GM18868 (cell line): Measurements from ENCODE around the gene TBX20.

Experiments used
- ATAC-seq: cut with Tn5 transposase; IDR thresholded peaks from one replicate; pipeline ENCODE4 v1.9.1; 2021; ENCODE audit warnings: mild to moderate bottlenecking, moderate library complexity; ENCODE audit not compliant: unreplicated experiment

TBX20 gene

GRCh38 chr7:35253710-35254495, at the start of gene TBX20:
Gene TBX20 (minus strand): TSS chr7:35254100. CDS start chr7:35253620, 480 bp downstream.
- ATAC-seq, result peak; percentile 62

- ATAC-seq, result no peak
Measured at GRCh38 chr7:35289376-35289775, 35.5 kb upstream of the TBX20 start.

GRCh38 chr7:35286986-35287385, 33.1 kb upstream of the TBX20 start:
- no peak for ATAC-seq

GRCh38 chr7:35286422-35286821, 32.5 kb upstream of the TBX20 start:
- no peak for ATAC-seq

GRCh38 chr7:35285799-35286198, 31.9 kb upstream of the TBX20 start:
- ATAC-seq, result no peak

- no peak for ATAC-seq
Measured at GRCh38 chr7:35280902-35281301, 27.0 kb upstream of the TBX20 start.

GRCh38 chr7:35277359-35277758, 23.5 kb upstream of the TBX20 start:
- ATAC-seq, result no peak

GRCh38 chr7:35272246-35272645, 18.3 kb upstream of the TBX20 start:
- ATAC-seq, result no peak

- ATAC-seq, result no peak
Measured at GRCh38 chr7:35268953-35269352, 15.1 kb upstream of the TBX20 start.

- no peak for ATAC-seq
Measured at GRCh38 chr7:35267411-35267810, 13.5 kb upstream of the TBX20 start.

- no peak for ATAC-seq
Measured at GRCh38 chr7:35263396-35263795, 9.5 kb upstream of the TBX20 start.

- no peak for ATAC-seq
Measured at GRCh38 chr7:35261476-35262285, 7.8 kb upstream of the TBX20 start.

- ATAC-seq, result no peak
Measured at GRCh38 chr7:35261041-35261440, 7.1 kb upstream of the TBX20 start.

- no peak for ATAC-seq
Measured at GRCh38 chr7:35260246-35260645, 6.3 kb upstream of the TBX20 start.

GRCh38 chr7:35259523-35259908, 5.6 kb upstream of the TBX20 start:
- ATAC-seq, result no peak

- ATAC-seq, result no peak
Measured at GRCh38 chr7:35258868-35259522, 5.1 kb upstream of the TBX20 start.

GRCh38 chr7:35258125-35258867, 4.4 kb upstream of the TBX20 start:
- ATAC-seq, result no peak

- ATAC-seq, result no peak
Measured at GRCh38 chr7:35257251-35258124, 3.6 kb upstream of the TBX20 start.

- ATAC-seq, result no peak
Measured at GRCh38 chr7:35256256-35257175, 2.6 kb upstream of the TBX20 start.
